EH (cell line): Measurements from ENCODE around the gene CALML6.
"Not testable (repeated sequence)": the region's sequence is repeated elsewhere in the genome, so short reads cannot be mapped to it uniquely, and the experiment has no call there.

Source experiments
- DNase-seq: peaks from one replicate; pipeline ENCODE4 v3.0.0-alpha.2; 2015; ENCODE audit warnings: low read depth

Gene CALML6, protein sequence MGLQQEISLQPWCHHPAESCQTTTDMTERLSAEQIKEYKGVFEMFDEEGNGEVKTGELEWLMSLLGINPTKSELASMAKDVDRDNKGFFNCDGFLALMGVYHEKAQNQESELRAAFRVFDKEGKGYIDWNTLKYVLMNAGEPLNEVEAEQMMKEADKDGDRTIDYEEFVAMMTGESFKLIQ

DNA sequence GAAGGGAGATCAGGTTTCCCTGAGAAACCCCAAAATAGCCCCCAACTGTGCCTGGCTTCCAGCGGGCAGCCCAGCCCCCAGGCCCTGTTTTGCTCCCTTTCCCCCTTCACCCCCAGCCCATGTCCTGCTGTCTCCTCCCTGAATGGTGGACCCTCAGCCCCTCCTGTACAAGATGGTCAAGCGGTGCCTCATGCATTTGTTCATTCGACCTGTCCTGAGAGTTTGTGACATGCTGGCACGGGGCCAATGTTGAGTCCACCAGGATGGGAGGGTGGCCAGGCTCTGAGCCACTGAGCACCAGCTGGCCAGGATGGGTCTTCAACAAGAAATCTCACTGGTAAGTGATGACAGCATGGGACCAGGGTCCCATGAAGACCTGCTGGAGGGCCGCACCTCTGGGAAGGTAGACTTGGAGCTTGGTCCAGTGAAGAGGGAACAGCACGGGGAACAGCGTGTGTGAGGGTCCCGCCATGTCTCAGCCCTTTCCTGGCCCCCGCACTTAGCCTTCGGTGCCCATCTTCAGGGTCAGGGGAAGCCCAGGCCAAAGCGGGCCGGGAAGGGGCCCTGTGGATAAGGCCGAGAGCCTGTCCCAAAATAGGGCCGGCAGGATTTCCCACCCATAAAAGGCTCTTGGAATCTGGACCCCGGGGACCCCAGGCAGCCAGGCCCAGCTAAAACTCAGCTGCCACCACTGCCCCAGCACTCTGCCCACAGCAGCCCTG is at the start of gene CALML6:
CALML6 (plus strand) TSS at position 290 of the 722 bp plus-strand sequence; CDS start at position 311, 21 bp downstream.
- no peak for DNase-seq

DNA sequence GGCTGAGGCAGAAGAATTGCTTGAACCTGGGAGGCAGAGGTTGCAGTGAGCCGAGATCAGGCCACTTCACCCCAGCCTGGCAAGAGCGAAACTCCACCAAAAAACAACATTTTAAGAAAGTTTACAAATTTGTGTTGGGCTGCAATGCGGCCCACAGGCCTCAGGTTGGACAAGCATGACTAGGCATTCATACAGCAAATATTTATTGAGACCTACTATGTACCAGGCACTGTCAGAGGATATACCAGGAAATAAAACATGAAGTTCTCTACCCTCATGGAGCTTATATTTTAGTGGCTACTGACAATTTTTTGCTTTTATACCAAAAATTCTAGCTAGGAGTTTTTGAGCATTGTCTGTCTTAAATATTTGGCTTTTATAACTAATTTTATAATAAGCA is 47.9 kb upstream of the CALML6 start:
- no peak for DNase-seq

DNA sequence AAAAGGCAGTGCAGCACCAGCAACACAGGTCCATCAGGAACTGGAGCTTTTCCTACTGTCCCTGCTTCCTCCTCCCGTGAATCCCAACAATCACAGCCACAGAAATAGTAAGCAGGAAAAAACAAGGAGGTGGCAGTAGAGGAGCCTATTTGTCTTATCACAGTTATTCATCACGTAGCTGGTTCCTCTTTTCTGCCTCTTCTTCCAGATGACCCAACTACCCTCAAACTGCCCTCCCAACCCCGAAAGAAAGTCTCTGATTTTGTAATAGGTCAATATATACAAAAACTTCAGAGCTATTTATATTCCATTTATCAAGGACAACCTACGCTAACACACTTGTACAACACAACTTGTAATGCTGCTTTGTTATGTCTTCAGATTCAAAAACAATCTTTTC is 45.6 kb upstream of the CALML6 start:
- no peak for DNase-seq

DNA sequence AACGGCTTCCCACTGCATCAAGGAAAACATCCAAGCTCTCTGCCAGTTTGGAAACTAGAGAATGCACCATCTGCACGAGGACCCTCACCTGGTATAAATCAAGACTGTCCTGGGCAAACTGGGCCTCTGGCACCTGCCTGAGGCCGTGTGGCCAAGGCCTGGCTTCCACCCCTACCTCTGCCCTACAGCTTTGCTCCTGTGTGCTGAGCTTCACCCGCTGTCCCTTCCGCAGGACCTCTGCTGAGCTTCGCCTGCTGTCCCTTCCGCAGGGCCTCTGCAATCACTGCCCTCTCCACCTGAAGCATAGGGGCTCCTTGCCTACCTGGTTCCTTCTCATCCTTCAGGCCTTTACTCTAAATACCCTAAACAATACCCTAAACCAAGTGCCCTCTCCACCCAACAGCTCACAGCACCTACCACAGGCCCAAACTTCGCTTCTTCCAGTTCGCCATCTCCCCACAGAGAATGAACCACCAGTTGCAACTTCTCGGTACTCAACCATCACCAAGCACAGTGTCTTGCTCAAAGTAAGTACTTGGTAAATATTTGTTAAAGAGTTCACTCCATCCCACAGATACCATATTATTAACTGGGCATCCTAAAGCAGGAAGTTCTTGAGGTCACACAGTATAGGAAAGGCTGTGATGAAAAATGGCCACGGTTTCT is 42.6 kb upstream of the CALML6 start:
- DNase-seq: no peak

DNA sequence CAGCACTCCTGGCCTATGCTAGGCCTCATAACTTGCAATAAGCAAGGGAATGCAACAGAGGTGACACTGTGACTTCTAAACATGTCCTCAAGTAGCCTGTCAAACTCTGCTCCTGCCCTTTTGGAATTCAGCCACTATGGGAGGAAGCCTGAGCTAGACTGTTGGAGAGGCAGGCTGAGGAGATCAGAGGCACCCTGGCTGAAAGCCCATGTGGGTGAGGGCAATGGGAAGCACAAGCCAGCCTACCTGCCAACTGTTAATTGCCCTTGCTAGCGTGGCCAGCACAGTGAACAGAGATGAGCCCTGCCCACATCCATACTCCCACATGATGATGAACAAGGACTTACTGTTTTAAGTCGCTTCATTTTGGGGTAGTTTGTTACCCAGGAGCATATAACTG is 41.9 kb upstream of the CALML6 start:
- no peak for DNase-seq

DNA sequence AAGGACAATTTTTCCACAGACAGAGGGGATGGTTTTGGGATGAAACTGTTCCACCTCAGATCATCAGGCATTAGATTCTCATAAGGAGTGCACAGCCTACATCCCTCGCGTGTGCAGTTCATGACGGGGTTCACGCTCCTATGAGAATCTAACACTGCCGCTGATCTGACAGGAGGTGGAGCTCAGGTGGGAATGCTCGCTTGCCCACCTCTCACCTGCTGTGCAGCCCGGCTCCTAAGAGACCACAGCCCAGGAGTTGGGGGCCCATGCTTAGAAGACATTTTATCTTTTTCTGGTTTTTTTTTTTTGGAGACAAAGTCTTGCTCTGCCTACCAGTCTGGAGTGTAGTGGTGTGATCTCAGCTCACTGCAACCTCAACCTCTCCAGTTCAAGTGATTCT is 40.2 kb upstream of the CALML6 start:
- DNase-seq: no peak

DNA sequence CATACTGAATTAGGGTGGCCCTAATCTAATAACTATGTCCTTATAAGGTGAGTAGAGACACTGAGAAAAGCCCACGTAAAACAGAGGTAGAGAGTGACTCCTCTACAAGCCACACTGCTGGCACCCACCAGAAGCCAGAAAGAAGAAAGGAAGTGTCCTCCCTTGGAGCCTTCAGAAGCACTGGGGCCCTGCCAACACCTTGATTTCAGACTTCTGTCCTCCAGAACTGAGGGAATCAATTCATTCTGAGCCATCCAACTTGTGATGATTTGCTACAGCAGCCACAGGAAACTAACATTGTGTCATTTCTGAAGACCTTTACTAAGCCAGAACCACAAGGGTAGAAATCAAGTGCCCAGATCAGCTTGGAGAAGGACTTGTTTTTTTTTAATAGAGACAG is 39.1 kb upstream of the CALML6 start:
- no peak for DNase-seq

DNA sequence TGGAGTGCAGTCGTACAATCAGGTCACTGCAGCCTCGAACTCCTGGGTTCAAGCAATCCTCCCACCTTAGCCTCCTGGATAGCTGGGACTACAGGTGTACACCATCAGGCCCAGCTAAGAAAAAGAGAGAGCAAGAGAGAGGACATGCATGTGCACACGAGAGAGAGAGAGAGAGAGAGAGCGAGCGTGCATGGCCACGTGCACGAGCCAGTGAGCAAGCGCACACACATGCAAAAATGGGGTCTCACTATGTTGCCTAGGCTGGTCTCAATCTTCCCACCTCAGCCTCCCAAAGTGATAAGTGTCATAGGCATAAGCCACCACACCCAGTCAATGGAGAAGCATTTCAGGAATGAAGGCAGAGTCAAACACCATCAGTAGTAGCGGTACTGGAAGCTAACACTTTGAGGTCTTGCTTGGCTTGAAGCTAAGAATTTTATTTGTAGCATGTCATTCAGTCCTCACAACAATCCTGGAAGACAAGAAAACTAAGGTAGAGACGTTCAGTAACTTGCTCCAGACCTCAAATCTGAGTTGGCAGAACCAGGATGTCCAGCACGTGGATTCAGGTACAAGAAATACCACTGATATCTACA is 38.6 kb upstream of the CALML6 start:
- DNase-seq: peak; percentile 75

DNA sequence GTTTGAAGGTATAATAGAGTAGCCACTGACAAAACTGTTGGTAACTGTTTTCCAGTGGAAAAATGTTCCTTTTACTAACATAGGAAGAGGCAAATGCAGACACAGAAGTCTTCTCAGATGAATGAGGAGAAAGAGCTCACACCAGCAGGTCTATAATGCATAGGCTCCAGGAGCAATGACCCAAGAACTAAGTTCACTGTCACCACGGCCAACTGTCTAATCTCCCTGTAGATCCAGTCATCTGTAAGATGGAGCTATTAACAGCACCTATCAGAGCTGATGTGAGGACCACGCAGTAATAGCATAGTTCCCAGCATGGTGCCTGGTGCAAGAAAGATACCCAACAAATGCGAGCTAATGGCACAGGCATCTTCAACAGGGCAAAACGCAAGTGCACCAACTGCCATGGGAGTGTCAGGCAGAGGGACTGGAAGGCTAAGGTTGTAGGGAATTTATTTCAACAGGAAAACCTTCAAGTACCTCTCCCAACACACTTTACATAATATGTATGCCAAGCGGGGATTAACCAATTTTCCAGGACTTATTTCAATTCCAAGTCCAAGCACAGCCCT is 37.1 kb upstream of the CALML6 start:
- no peak for DNase-seq

DNA sequence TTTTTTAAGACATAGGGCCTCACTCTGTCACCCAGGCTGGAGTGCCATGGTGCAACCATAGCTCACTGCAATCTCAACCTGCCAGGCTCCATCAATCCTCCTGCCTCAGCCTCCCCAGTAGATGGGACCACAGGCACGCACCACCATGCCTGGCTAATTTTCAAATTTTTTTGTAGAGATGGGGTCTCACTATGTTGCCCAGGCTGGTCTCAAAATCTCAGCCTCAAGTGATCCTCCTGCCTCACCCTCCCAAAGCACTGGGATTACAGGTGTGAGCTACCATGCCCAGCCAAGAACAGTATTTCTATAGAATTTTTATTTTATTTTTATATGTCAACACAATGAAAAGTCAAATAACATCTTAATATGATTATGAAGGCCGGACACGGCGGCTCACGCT is 35.1 kb upstream of the CALML6 start:
- no peak for DNase-seq

DNA sequence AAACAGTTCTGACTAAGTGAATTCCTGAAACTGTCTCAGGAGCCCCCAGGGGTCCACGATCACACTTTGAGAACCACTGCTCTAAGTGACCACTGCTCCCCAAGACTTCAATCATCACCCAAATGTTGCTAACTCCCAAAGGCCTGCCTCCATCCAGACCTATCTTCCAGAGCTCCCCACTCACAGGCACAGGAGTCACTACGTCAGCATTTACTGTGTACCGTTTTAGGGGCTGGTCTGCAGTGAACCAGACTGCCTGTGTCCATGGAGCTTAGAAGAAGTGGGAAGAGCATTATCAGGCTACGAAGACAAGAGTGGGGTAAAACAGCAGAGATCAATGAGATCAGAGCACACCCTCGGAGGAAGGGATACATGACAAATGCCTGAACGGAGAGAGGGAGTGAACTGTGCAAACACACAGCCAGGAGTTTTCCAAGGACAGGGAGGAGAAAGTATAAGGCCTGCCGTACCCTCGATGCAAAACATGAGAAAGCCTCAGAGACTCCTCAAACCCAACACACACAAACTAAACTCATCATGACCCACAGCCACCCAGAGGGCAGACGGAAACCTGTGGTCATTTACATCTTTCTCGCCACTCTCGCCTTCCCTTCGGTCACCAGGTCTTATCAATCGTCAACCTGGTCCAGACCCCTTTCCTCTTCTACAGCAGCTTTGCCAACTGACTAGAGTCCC is 34.3 kb upstream of the CALML6 start:
- no peak for DNase-seq

DNA sequence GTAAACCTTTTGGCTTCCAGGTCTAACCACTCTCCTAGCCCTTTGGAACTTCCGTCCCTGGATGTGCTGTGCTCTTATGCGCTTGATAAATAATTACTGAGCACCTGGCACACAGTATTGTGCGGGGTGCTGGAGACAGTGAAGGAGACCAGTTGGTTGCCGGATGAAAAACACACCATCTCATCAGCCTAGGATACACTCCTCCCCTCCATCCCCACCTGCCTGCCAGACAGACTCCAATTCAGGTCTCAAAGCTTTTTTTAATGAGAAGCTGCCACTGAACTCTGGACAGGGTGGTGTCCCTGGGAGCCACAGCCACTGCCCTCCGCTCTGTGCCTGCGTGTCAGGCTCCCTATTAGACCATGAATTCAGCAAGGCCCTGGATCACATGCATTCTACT is 33.3 kb upstream of the CALML6 start:
- DNase-seq: no peak

DNA sequence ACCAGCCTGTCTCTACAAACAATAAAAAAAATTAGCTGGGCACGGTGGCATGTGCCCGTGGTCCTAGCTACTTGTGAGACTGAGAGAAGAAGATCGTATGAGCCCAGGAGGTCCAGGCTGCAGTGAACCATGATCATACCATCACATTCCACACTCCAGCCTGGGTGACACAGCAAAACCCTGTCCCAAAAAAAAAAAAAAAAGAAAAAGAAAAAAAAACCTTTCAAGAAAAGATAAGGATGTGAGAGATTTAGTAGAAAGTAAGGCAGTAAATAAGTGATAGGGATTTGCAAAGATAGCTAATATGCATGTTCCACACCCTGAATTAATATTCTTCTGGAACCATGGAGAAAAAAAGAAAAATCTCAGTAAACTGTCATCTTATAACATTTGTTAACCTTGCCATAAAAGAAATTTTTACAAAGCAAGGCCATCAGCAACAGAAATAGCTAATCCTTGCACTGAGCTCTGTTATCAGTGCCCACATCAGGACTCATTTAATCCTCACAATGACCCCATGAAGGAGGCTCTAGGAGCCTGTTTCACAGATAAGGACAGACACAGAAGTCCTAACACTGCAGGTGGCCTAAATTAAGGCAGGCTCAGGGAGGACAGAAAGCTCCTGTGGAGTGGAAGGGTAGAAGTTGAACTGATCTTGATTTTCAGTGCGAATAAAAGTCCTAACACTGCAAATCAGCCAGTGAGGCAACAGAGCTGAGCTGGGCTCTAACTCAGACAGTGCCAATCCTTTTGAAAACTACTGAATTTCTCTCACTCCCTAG is 31.8 kb upstream of the CALML6 start:
- DNase-seq: peak; percentile 58

DNA sequence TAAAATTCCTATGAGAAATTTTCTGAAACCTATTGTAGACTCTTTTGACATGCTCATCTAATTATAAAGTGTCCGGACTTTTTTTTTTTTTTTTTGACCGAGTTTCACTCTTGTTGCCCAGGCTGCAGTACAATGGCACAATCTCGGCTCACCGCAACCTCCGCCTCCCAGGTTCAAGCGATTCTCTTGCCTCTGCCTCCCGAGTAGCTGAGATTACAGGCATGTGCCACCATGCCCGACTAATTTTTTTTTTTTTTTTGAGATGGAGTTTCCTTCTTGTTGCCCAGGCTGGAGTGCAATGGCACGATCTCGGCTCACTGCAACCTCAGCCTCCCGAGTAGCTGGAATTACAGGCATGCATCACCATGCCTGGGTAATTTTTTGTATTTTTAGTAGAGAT is 31.2 kb upstream of the CALML6 start:
- not testable (repeated sequence) for DNase-seq

DNA sequence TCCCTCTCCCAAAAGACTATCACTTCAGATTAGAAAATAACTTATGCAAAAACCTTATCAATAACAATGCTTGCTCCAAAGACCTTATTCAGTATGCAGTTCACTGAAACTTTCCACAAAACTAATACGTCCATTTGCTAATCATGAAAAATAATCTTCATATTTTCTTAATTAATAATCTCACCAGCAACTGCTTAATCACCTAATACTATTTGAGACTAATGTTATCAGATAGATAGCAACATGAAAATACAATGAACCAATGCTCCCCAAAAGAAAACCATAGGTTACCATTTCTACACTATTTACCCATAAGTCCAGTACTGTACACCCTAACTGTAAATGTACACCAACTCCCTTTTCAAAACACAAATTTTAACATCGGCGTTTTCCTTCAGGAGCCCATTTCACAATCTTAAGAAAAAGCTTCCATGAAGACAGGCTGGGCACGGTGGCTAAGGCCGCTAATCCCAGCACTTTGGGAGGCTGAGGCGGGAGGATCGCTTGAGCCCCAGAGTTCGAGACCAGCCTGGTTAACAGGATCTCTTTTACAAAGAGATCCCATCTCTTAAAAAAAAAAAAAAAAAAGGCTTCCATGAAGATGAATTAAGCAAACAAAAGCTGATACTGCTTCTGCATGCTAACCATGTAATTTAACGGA is 25.8 kb upstream of the CALML6 start:
- DNase-seq: peak; percentile 18

DNA sequence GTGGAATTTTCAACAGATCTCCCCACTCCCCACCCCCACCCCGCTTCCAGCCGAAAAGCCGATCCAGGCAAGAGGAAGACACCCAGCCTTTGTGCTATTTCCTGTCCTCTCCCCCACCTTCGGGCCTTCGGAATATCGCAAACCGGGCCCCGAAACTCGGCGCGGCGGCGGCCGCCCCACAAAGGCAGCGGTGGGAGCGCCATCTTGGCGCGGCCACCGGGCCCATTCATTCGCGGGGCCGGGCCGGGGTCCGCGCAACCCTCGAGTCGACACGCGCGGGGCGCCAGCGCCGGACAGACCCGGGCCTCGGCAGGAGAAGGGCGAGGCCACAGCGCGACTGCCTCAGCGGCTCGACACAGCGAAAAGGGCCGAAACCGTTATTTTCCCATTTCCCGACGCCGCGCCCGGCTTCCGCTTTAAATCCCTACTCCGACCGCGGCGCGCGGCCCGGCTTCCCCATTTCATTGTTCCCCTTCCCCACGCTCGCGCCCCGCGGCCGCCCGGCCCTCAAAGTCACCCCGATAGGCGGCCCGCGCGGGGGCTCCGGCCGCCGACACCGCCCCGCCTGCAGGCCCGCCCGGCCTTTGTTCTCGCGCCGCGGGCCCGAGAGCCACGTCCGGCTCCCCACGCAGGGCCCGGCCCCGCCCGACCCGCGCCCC is 25.1 kb upstream of the CALML6 start:
- DNase-seq: peak; percentile 71

DNA sequence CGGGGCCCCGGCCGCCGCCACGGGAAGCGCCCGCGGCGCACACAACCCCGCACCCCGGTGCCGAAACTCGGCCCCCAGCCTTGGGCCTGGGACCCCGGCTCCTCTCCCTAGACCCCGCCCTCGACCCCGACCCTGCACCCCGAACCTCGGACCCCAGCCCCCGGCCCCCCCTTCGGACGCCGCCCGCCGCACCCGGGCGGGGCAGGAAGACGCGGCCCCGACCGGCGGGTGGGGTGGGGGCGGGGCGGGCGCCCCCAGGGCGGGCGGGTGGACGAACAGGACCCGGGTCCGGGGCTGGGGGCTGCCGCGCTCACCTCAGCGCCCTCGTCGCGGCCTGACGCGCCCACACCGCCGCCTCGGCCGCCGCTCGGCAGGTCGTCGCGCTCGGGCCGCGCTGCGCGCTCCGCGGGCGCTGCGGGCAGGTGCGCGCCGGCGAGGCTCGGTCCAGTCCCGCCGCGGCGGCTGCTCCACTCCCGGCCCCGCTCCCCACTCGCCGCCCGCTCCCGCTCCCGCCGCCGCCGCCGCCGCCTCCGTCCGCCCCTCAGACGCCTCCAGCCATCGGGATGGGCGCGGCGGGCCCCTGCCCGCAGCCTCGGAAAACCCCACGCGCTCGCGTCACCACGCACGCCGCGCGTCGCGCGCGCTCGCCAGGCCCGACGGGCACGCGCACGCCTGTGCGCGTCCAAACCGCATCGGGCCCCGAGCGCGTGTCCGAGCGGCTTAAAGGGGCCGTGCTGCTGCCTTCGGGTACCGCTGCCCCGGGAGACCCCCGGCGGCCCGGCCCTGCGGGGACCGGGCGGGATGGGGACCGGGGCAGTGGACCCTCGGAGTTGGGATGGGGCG is 24.3 kb upstream of the CALML6 start, which contains the start of gene GNB1:
GNB1 (minus strand) TSS at position 582 of the 843 bp plus-strand sequence. CDS start 65,634 bp downstream, outside the sequence.
- DNase-seq: peak; percentile 88

DNA sequence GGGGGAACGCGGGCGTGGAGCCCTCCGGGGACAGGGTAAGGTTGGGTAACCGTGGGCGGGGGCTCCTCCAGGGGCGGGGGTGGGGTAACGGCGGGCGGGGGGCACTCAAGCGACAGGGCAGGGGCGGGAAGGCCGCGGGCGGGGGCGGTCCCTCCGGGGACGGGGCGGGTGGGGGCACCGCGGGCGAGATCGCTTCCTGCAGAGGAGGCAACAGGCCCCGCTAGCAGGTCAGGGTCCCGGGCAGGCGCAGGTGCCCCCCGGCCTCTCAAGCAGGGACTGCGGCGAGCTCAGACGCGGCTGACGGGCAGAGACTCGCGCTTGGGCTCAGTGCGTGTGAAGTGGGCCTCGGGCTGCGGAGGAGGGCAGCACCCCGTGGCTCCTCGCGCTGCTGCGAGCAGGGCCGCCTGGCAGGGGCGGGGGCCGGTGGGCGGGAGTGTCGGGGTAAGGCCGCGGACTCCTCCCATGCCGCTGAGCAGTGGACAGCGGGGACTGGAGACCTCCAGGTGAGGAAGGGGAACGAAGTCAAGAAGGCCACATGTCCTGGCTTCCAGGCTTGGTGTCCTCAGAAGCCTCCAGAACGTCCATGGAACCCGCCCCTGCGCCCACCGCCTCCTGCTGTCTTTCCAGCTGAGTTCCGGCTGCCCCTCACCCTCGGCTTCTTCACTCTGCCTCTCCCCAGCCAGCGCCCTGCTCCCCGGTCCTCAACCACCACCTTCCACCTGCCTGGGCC is 23.5 kb upstream of the CALML6 start:
- peak; percentile 78 for DNase-seq
